Vagina (tissue), 2 donors: Measurements from ENCODE around the gene CD151.

Experiments
- CTCF ChIP-seq, 3 experiments: fragments of 450-650 bp in 2 of 3; fragments of 200-600 bp in 1 of 3; sonication (generic) in 1 of 3; IDR thresholded peaks; one replicate each; pipeline ENCODE4 v1.5.1; 2017 to 2019; ENCODE audit warnings: antibody characterized with exemption in 3 of 3, mild to moderate bottlenecking in 2 of 3, moderate library complexity in 2 of 3
- POLR2A ChIP-seq, 2 donors: fragments of 450-650 bp; IDR thresholded peaks; one replicate each; pipeline ENCODE4 v1.6.1; 2017; ENCODE audit warnings: antibody characterized with exemption in 2 of 2, mild to moderate bottlenecking in 2 of 2, moderate library complexity in 2 of 2

GRCh38 chr11:809287-810039 is 23.3 kb upstream of the CD151 start, which contains the start of gene RPLP2:
- peak in 1 of 2 donors; percentile 90 for TF ChIP-seq POLR2A (IDR thresholded peaks at IDR 0.05)
- TF ChIP-seq CTCF (IDR thresholded peaks at IDR 0.05): peak in 1 of 3 experiments; percentile 4
